GM23338 (cell line): ENCODE results near the gene CARNS1.

Experiments used
- EZH2 ChIP-seq: fragments of 200-600 bp; sonication (generic); IDR thresholded peaks from one replicate; pipeline ENCODE4 v1.8.0; 2017; ENCODE audit warnings: antibody characterized with exemption, mild to moderate bottlenecking, low read depth; ENCODE audit not compliant: unreplicated experiment
- EZH2phosphoT487 ChIP-seq: fragments of 200-600 bp; sonication (generic); IDR thresholded peaks from one replicate; pipeline ENCODE4 v1.8.1; 2018; ENCODE audit warnings: antibody characterized with exemption; ENCODE audit not compliant: unreplicated experiment
- POLR2AphosphoS5 ChIP-seq: IDR thresholded peaks from 2 replicates; pipeline ENCODE4 v1.6.1; 2016; ENCODE audit warnings: antibody characterized with exemption, low read depth
- ZNF114 ChIP-seq: fragments of 250-450 bp; sonication (Bioruptor Pico); IDR thresholded peaks from 2 replicates; pipeline ENCODE4 v1.5.0; 2020; ENCODE audit warnings: mild to moderate bottlenecking, moderate library complexity
- TF ChIP-seq, protein P1 (sequence below), 2 experiments: fragments of 200-600 bp in 1 of 2; sonication (generic) in 1 of 2; conservative IDR thresholded peaks; 2 replicates each; pipeline versions ENCODE4 v1.5.1 to v1.6.1; 2016 to 2017; ENCODE audit warnings: antibody characterized with exemption in 2 of 2, low read depth in 2 of 2, mild to moderate bottlenecking in 2 of 2, moderate library complexity in 1 of 2

DNA sequence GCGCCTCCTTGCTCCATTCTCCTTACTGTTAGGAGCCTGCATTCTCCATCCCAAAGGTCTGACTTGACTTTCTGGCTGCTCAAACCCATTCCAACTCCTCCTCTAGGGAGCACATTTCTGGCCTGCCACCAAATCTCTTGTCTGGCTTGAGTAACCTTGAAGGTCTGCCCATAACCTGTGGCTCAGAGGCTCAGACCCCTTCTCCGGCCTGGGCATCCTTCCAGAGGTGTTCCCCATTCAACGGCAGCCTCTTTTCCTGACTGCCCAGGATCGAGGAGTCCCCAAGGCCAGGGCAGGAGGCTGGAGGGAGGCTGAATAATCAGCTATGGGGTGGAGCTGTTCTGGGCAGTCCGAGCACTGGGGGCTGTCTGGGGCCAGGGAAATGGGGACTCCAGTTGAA, 21.5 kb upstream of the CARNS1 start:
- TF ChIP-seq, protein P1, sequence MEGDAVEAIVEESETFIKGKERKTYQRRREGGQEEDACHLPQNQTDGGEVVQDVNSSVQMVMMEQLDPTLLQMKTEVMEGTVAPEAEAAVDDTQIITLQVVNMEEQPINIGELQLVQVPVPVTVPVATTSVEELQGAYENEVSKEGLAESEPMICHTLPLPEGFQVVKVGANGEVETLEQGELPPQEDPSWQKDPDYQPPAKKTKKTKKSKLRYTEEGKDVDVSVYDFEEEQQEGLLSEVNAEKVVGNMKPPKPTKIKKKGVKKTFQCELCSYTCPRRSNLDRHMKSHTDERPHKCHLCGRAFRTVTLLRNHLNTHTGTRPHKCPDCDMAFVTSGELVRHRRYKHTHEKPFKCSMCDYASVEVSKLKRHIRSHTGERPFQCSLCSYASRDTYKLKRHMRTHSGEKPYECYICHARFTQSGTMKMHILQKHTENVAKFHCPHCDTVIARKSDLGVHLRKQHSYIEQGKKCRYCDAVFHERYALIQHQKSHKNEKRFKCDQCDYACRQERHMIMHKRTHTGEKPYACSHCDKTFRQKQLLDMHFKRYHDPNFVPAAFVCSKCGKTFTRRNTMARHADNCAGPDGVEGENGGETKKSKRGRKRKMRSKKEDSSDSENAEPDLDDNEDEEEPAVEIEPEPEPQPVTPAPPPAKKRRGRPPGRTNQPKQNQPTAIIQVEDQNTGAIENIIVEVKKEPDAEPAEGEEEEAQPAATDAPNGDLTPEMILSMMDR (conservative IDR thresholded peaks at IDR 0.05; ENCODE audit: low read depth in 2 of 2), result no peak
- TF ChIP-seq ZNF114 (CRISPR knock-in tag), result no peak
- no peak for TF ChIP-seq EZH2phosphoT487
- no peak for TF ChIP-seq POLR2AphosphoS5
- TF ChIP-seq EZH2, result no peak
